HG03565 (cell line): ENCODE data around the gene HNRNPAB.

Experiments used
- ATAC-seq: cut with Tn5 transposase; IDR thresholded peaks from one replicate; pipeline ENCODE4 v1.9.1; 2021; ENCODE audit warnings: mild to moderate bottlenecking, moderate library complexity; ENCODE audit not compliant: unreplicated experiment

Gene HNRNPAB

DNA sequence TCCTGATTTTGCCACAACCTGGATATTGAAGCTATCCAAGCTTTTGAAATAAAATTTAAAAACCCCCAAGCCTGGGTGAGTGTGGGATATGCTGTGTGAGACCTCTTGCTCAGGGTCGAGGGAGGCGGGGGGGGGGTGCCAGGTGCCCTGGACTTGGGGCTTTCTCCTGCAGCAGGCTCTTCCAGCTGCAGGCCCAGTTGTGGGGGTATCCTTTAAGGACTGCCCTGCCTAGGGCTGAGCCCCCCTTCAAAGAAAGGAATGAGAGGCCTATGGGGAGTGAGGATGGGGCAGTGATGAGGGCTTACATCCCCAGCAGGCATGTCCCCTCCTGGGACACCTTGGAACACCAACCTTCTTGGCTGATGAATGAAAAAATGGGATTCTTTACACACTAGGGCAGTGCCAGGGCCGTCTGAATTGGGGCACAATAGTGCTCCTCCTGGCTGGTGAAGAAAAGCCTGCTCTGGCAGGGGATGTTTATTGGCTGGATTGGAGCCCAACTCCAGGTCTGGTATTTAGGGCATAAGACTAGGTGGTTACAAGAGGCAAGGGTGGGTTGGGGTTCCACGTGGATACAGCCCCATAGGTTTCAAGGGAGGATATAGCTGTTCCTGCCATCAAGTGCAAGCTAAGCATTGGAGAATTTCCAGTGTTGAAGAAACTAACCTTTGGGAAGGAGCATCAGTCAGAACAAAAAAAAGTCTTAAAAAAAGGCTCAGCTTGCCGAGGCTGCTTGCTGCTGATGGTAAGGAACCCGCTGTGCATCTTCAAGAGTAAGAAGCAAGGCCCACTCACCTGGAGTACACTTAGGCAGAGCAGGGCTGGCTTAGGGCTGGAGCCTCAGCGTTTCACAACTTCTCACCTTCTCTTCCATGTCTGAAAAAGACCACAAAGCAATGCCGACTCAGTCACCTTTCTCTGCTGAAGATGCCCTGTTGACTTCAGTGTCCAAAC lies 7.0 kb downstream of the HNRNPAB start:
- ATAC-seq, result no peak

DNA sequence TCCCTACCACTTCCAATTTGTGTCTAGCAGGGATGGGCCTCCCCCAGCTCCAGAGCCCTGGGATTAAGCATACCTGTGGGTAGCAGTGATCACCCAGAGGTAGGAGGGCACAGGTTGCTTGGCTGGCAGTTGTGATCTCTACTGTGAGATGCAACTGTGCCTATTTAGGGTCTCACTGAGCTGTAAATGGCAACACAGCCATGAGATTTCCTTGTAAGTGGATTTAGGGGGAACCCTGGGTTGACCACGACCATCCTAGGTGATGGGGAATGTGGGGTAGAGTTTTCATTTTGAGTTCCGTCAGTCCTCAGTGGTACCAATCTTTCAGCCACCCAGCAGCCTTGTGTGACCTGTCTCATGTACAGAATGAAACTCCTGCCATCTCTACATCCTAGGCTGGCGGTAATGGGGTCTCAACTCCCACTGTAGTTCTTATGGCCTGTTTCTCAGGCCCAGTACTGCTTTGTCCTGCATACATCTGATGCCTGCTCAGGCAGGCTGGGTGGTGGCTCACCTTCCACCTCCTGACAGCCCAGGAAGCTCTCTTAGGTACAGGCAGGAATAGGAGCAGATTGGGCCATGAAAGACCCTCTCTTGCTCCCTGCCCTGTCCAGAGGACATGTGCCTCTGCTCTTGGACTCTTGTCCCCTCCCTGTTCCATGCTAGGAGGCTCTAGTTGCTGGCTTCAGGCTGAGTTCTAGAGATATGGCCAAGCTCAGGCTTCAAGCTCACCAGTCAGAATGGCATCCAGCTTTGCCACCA lies 8.1 kb downstream of the HNRNPAB start:
- no peak for ATAC-seq

DNA sequence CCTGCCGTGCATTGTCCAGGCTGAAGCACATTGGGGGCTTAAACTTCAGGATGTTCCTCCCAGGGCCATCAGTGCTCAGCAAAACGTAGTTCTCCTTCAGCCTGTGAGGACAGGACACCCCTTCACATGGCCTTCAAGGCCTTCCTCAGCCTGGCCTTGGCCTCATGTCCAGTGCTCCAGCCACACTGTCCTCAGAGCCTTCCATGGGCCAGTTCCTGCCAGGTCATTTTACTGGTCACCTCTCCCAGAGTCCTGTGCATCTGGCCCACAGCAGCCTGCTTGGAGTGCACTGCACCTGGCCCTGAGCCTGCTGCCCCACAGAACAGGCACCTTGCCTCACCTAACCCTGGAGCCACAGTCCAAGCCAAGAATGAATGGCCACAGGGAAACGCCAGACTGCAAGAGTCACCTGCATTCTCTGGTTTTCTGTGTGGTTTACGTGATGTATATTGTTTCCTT lies 8.7 kb downstream of the HNRNPAB start:
- ATAC-seq, result no peak

DNA sequence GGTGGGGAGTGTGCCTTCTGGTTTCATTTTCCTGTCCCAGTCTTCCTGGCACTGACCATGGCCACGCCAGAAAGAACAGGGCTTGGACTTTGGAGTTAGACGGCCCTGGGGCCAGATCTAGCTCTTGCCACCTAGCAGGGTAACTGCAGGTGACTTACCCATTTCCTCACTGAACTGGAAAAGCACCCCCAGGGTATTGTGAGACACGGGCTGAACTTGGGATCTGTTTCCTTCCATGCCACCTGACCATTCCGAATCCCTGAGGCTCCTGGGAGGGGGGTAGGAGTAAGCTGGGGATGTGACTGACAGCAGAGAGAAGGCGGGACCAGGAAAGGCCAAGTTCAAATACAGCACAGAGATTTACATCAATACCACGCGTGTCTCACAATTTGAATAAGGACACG lies 9.4 kb downstream of the HNRNPAB start:
- ATAC-seq, result no peak

DNA sequence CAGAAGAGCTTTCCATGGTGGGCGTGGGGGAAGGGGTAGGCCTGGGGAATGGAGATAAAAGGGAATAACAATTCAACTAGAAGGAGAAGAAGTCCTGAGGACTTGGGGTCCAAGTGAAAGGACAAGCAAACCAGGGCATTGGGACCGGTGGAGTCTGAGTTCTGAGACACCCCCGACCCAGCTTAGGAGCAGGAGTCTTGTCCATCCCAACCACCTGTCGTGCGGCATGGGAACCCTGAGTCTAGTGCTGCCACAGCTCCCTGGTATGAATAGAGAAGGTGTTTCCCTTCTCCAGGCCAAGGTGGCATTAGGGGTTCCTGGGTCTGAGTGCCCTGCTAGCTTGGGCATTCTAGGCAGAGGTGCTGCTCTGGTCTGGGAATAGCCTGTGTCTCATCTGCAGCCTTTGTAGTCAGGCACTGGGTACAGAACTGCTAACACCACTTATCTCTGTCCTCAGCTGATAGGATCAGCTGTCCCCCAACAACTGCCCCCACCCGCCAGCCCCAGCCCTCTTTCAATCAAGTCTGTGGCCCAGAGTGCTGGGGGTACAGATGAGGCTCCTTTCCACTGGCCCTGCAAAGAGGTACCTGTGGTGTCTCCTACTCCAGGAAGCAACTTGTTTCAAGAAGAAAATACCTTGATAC lies 9.9 kb downstream of the HNRNPAB start:
- no peak for ATAC-seq

DNA sequence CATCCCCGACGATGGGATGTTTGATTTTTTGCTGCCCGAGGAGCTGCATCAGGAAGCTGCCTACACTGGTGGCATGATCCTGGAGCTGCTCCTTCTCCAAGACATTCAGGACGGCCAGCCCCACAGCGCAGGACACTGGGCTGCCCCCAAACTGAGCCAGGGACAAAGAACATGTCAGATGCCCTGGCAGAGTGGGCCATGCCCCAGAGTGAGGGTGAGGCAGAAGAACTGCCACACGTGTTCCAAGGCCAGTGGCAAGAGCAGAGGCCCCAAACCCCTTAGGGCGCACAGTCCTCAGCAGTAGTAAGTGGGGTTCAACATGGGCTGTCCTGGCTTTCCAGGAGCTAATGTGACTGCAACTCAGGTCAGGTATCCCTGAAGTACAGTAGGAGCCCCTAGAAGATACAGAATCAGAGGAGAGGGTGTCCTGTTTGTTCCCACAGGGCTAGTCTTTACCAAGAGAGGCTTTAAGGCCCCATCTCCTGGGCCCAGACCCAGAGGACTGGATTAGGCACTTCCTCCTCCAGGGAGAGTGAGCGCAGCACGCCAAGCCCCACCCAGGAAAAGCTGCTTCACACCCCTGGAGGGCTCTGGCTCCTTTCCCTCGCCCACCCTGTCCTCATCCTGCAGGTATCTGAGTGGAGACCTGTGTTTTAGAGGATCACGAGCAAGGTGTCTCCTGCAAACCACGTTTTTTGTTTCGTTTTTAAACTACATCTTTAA lies 11.1 kb downstream of the HNRNPAB start:
- ATAC-seq, result no peak

DNA sequence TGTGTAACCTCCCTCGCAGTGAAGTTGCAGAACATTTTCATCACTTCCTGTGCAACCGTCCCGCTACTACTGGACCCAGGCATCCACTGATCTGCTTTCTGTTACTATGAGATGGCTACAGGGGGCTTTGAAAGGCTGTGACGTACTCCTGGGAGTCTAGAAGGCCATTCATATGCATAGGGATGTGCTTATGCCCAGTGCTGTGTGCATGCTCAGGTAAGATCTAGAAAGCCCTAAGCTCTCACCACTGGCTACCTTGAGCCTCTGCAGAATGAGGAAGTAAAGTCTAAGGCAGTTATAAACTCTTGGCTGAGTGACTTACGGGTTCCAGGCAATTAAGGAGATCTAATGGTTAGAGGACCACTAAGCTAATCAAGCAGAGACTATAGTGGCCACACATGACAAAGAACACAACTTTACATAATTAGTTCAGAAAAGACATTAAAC lies 11.8 kb downstream of the HNRNPAB start:
- no peak for ATAC-seq

DNA sequence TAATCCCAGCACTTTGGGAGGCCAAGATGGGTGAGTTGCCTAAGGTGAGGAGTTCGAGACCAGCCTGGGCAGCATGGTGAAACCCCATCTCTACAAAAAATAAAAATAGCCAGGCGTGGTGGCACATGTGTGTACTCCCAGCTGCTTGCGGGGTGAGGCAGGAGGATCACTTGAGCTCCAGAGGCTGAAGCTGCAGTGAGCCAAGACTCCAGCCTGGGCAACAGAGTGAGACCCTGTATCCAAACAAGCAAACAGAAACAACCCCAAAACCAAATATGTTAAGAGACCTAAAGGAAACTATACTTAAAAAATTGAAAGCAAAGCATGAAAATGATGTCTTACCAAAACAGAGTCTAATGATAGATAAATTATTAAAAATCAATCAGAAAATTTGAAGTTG lies 12.4 kb downstream of the HNRNPAB start:
- ATAC-seq, result no peak

DNA sequence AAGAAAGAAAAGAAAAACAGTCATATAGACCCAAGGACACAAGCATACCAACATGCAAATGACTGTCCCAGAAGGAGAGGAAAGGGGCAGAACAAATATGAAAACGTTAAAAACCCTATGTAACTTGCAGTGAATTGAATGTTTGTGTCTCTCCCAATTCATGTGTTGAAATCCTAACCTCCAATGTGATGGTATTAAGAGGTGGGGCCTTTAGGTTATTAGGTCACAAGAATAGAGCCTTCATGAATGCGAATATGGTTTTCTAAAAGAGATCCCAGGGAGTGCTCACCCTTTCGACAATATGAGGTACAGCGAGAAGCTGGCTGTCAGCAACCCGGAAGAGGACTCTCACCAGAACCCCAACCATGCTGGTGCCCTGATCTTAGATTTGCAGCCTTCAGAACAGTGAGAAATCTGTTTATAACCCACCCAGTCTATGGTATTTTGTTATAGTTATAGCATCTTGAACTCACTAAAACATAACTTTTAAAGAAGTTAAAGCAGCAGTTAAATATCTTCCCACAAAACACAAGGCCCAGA lies 14.0 kb downstream of the HNRNPAB start:
- ATAC-seq, result no peak

DNA sequence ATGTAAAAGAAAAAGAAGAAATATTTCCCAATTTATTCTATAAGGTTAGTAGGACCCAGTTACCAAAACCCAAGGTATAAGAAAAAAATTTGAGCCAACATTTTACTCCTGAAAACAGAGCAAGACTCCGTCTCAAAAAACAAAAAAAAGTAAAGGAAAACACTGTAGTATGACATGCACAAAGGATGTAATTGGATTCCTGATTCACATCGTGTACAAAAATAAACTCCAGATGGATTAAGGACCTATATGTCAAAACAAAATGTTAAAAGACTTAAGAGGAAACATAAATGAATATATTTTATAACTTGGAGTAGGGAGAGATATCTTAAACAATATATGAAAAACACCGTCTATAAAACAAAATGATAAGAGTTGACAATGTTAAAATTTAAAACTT lies 14.5 kb downstream of the HNRNPAB start:
- ATAC-seq, result no peak

DNA sequence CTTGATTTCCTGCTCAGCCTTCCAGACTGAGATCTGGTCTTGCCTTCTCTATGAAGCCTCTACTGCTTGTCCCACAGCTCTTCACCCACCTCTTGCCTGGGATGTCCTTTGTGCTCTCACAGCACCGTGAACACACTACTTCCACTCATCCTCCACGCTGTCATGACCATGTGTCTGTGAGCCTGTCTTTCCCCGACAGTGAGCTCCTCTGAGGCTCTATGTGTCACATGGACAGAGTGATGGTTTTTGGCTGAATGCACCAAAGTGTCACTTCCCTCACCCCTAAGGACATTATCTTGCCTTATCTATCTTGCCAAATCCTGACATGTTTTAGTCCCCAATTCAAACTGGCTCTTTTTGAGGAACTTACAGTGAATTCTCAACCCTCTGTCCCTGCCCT lies 16.9 kb downstream of the HNRNPAB start:
- no peak for ATAC-seq

DNA sequence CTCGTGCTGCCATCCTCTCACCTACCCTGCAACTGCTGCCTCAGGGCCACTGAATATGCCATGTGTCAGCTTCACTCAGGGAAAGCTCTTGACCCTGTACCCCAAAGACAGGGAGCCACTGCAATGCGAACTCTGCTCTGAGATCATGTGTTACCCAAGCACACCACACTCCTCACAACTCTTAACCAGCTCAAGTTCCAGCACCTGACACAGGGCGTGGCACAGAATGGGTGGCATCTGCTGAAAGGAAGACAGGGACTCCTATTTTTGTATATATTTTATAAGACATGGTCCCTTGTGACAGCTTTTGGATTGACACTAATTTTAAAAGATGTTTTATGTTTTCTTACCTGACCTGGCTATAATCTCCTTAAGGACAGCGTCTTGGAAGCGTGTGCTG lies 17.5 kb downstream of the HNRNPAB start:
- ATAC-seq, result no peak

DNA sequence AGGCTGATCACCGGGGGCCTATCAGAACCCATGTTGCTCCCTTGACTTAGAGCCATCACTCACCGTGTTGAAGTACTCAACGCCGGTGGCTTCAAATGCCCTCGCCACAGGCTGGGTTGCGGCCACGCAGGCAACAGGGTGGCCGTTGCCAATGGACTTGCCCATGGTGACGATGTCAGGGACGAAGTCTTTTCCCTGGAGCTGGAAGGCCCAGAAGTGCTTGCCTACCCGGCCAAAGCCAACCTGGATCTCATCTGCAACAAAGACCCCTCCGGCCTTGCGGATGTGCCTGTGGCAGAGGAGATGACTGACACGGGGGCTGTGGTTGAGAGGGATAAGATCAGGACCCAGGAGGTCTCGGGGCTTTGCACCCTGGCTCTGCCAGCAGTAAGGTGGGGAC lies 18.0 kb downstream of the HNRNPAB start:
- no peak for ATAC-seq

DNA sequence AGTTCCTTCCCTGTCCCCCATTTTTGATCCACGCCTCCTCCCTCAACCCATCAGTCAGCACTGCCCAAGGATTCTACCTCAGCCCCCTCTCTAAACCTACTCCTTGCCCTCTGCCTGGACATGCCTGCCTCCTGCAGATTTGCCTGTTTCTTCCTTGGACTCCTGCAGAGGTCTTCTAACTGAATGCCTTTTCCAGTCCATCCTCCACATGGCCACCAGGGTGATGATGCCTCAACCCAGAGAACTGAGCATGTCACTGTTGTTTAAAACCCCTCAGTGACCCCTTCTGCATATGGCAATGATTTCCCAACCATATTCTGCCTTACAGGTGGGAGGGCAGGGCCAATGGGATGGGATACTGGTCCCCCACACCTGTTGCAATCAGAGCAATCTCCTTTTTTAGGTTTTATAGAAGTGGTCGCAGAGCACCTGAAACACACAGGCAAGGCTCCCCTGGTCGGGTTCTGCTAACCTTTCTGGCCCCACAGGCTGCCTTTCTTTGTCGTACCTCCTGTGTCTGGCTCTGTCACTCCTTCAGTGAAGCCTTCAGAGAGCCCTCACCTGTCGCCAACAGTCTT lies 19.0 kb downstream of the HNRNPAB start:
- ATAC-seq, result no peak

DNA sequence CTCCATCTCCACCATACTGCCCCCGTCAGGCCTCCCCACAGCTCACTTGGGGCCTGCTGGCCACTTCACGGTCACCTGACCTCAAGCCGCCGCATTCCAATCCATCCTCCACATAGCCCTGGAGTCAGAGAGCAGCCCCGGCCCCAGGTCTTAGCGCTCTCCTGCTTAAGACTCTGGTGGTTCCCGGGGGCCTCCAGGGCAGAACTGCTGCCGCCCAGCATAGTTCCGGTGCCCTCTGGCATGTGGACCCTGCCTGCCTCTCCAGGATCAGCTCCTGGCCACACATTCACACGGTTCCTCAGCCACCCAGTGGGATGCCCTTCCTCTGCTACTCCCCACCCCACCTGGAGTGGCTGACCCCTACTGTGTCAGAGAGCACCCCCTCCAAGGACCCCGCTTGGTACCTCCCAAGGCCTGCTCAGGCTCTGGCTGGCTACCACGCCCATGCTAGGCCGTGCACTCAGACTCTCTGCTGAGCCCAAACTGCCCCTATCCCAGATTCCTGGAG lies 19.5 kb downstream of the HNRNPAB start:
- no peak for ATAC-seq

DNA sequence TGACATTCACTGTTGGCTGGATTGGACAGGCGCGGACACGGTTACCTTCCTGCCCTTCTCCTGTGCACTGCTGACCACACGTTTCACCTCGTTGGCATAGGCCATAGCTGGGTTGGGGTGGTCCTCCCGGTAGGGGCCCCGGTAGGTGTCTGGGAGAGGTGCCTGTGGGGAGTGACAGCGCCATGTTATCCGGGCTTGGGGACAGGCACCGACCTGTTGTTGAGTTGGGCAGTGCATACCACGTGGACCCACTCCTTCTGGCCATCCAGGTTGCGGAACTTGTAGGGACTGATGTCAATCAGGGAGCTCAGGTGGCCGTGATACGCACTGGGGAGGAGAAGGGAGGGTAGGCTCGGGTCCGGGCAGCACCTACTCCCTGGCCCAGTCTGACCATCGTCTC lies 20.1 kb downstream of the HNRNPAB start:
- ATAC-seq, result no peak

DNA sequence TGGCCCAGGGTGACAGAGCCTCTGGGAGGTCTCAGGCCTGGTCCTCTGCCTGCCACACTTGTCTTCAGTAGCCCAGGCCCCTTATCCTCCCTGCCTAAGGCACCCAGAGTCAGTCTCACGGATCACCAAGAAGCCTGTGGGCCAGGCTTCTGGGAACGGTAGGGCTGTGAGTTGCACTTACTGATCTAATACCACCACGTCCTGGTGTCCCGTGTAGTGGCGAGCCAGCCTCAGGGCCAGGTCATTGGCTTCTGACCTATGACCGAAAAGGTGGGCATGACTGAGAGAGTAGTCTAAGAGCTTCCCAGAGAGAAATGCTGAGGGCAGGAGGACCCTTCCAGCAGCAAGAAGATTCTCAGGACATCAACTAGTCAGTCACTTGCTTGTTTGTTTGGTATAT lies 20.8 kb downstream of the HNRNPAB start:
- ATAC-seq, result no peak

DNA sequence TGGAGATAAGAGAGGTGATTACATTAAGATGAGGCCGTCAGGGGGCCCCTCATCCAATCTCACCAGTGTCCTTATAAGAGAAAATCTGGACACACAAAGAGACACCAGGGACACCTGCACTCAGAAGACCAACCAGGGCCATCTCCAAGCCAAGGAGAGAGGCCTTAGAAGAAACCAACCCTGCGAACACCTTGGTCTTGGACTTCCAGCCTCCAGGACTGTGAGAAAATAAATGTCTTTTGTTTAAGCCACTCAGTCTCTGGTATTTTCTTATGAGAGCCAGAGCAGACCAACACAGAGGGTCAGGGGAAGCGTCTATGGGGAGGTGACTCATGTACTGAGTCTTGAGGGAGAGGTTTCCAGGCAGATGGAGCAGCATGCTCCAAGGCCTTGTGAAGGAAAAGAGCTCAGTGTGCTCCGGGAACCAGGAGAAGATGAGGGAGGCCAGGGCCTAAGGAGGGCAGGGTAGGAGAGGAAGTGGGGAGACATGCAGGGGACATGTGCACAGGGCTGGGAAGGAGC lies 22.9 kb downstream of the HNRNPAB start:
- no peak for ATAC-seq

DNA sequence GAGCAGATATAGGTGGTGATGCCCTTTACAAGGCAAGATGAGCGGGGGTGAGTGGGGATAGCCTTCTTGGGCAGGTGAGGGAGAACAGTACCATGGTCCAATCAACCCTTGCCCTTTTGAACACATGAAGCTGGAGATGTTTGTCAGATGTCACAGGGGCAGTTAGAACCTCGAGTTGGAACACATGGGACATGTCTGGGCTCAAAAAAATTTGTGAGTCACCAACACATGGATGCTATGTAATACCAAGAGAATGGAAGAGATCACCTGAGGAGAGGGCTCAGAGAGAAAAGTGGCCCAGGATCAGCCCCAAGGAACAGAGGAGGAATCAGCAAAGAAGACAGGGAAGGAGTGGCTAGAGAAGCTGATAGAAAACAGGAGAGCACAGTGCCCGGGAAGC lies 23.6 kb downstream of the HNRNPAB start:
- ATAC-seq, result no peak

DNA sequence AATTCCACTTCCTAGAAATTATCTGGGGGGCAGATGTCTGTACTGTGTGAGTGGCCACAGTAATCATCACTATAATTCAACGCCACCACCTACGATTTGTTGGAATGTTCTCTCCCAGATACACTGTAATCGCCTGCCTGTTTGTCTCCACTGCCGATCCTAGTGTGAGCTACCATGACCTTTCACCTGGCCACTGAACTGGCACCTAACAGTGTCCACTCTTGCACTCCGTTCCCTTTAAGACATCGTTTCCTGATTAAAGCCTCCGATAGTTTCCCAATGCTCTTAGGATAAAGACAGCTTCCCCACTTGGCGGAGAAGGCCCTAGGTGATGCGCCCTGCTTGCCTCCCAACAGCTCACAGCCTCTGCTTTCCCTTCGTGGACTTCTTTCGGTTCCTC lies 24.3 kb downstream of the HNRNPAB start:
- no peak for ATAC-seq
